IMR-90 (cell line): ENCODE measurements around the gene HCFC1. TPM values are rescaled to one million over a fixed set of nuclear protein-coding genes. Genes with fewer than 3 reads are reported as not detected.

Source experiments
- ATAC-seq: fragments of 200-7000 bp; cut with Tn5 transposase; 2 replicates; pipeline ENCODE4 v1.9.1; 2020; ENCODE audit warnings: low read depth, mild to moderate bottlenecking, moderate library complexity
- BruUV-seq: library from RNA; stranded (reverse); fragments of 400-500 nt; replicated peaks from 2 replicates; lab custom pipeline; 2021; lab: Mats Ljungman, UMichigan
- CTCF ChIA-PET: fragments of 300-600 bp; formaldehyde crosslinking; extraction: SDS; loops from one replicate; lab custom pipeline; 2021; ENCODE audit warnings: antibody characterized with exemption; lab: Yijun Ruan, JAX
- POLR2A ChIA-PET: fragments of 300-600 bp; sonication (Branson Sonifier 250); formaldehyde crosslinking; loops from one replicate; lab custom pipeline; 2022; ENCODE audit warnings: antibody characterized with exemption; ENCODE audit not compliant: unreplicated experiment; lab: Charles Lee
- DNase-seq: peaks from one replicate; pipeline ENCODE4 v3.0.0; 2013
- H2AFZ ChIP-seq: replicated peaks from 2 replicates; pipeline ENCODE3; 2013; ENCODE audit warnings: low read length, mild to moderate bottlenecking; ENCODE audit not compliant: poor library complexity
- H2AK5ac ChIP-seq: 2 replicates; pipeline ENCODE4 v1.6.1; 2013; ENCODE audit warnings: low read depth, low read length, inconsistent platforms
- H2AK9ac ChIP-seq: replicated peaks from 2 replicates; pipeline ENCODE3; 2013; ENCODE audit warnings: mild to moderate bottlenecking, low read depth, low read length, moderate library complexity; ENCODE audit not compliant: poor library complexity
- H2BK120ac ChIP-seq: 2 replicates; pipeline ENCODE4 v1.6.1; 2013; ENCODE audit warnings: low read depth, low read length, inconsistent platforms
- H2BK15ac ChIP-seq: 3 replicates; pipeline ENCODE4 v1.6.1; 2013; ENCODE audit warnings: low read depth, low read length, inconsistent platforms
- H2BK20ac ChIP-seq: 2 replicates; pipeline ENCODE4 v1.6.1; 2013; ENCODE audit warnings: low read depth, mild to moderate bottlenecking, inconsistent platforms, low read length, moderate library complexity
- H2BK5ac ChIP-seq: 2 replicates; pipeline ENCODE4 v1.6.1; 2013; ENCODE audit warnings: mild to moderate bottlenecking, low read depth, low read length, inconsistent platforms; ENCODE audit not compliant: poor library complexity, severe bottlenecking
- H3K14ac ChIP-seq: replicated peaks from 2 replicates; pipeline ENCODE4 v1.6.1; 2013; ENCODE audit warnings: low read depth, low read length, inconsistent platforms
- H3K18ac ChIP-seq: 2 replicates; pipeline ENCODE4 v1.6.1; 2013; ENCODE audit warnings: low read depth, low read length, control low read depth
- H3K23ac ChIP-seq: 2 replicates; pipeline ENCODE4 v1.6.1; 2013; ENCODE audit warnings: low read depth, low read length, inconsistent platforms
- H3K27ac ChIP-seq: 2 replicates; pipeline ENCODE4 v1.5.1; 2013; ENCODE audit warnings: mild to moderate bottlenecking, control low read depth, low read length; ENCODE audit not compliant: insufficient read depth
- H3K27me3 ChIP-seq: 2 replicates; pipeline ENCODE4 v1.6.1; 2013; ENCODE audit warnings: low read length; ENCODE audit not compliant: control insufficient read depth, insufficient read depth
- H3K36me3 ChIP-seq: 2 replicates; pipeline ENCODE4 v1.6.1; 2013; ENCODE audit warnings: low read length, mixed read lengths; ENCODE audit not compliant: control insufficient read depth, insufficient read depth
- H3K4ac ChIP-seq: 2 replicates; pipeline ENCODE4 v1.6.1; 2013; ENCODE audit warnings: low read depth, low read length, inconsistent platforms
- H3K4me1 ChIP-seq: 2 replicates; pipeline ENCODE4 v1.6.1; 2013; ENCODE audit warnings: low read length, mixed read lengths; ENCODE audit not compliant: control insufficient read depth, insufficient read depth
- H3K4me2 ChIP-seq: 2 replicates; pipeline ENCODE4 v1.6.1; 2013; ENCODE audit warnings: low read depth, mild to moderate bottlenecking, control low read depth, low read length, moderate library complexity
- H3K4me3 ChIP-seq: 2 replicates; pipeline ENCODE4 v1.5.1; 2013; ENCODE audit warnings: low read depth, mild to moderate bottlenecking, control low read depth, low read length, moderate library complexity; ENCODE audit not compliant: insufficient read depth
- H3K56ac ChIP-seq: 2 replicates; pipeline ENCODE4 v1.6.1; 2013; ENCODE audit warnings: low read length, inconsistent platforms; ENCODE audit not compliant: insufficient read depth; ENCODE audit errors: extremely low read depth
- H3K79me1 ChIP-seq, 2 experiments: 2 replicates each; pipeline ENCODE4 v1.6.1; 2013; ENCODE audit warnings: low read length in 2 of 2, inconsistent platforms in 1 of 2, low read depth in 1 of 2
- H3K9ac ChIP-seq: 2 replicates; pipeline ENCODE4 v1.6.1; 2013; ENCODE audit warnings: low read depth, low read length, control low read depth
- H3K9me1 ChIP-seq: 2 replicates; pipeline ENCODE4 v1.6.1; 2013; ENCODE audit warnings: low read length, inconsistent platforms; ENCODE audit not compliant: insufficient read depth
- H3K9me3 ChIP-seq: 2 replicates; pipeline ENCODE4 v1.6.1; 2013; ENCODE audit warnings: low read length; ENCODE audit not compliant: control insufficient read depth, insufficient read depth
- H4K20me1 ChIP-seq: 2 replicates; pipeline ENCODE4 v1.6.1; 2013; ENCODE audit warnings: low read length, inconsistent platforms; ENCODE audit not compliant: insufficient read depth
- H4K5ac ChIP-seq: 2 replicates; pipeline ENCODE4 v1.6.1; 2013; ENCODE audit warnings: mild to moderate bottlenecking, low read depth, low read length, control low read depth
- H4K8ac ChIP-seq, 2 experiments: 2 replicates each; pipeline ENCODE4 v1.6.1; 2013; ENCODE audit warnings: low read depth in 2 of 2, low read length in 2 of 2, control low read depth in 1 of 2, inconsistent platforms in 1 of 2
- H4K91ac ChIP-seq: 2 replicates; pipeline ENCODE4 v1.6.1; 2013; ENCODE audit warnings: low read depth, low read length, inconsistent platforms; ENCODE audit not compliant: insufficient read depth
- BHLHE40 ChIP-seq: fragments of 150-350 bp; IDR thresholded peaks from 2 replicates; pipeline ENCODE4 v1.6.1; 2016; ENCODE audit warnings: mild to moderate bottlenecking, low read depth, low read length
- CHD1 ChIP-seq: IDR thresholded peaks from 2 replicates; pipeline ENCODE4 v1.6.1; 2012; ENCODE audit warnings: low read depth, low read length, improper control_type of control experiment
- FOS ChIP-seq: fragments of 150-350 bp; IDR thresholded peaks from 2 replicates; pipeline ENCODE4 v1.6.1; 2016; ENCODE audit warnings: low read depth, low read length
- MAFK ChIP-seq: IDR thresholded peaks from 2 replicates; pipeline ENCODE4 v1.6.1; 2012; ENCODE audit warnings: low read depth, low read length, improper control_type of control experiment
- MAZ ChIP-seq: IDR thresholded peaks from 2 replicates; pipeline ENCODE4 v1.6.1; 2012; ENCODE audit warnings: low read depth, mild to moderate bottlenecking, low read length, improper control_type of control experiment, moderate library complexity, borderline replicate concordance
- MXI1 ChIP-seq: IDR thresholded peaks from 2 replicates; pipeline ENCODE4 v1.6.1; 2012; ENCODE audit warnings: low read depth, mild to moderate bottlenecking, low read length, moderate library complexity, borderline replicate concordance
- NFE2L2 ChIP-seq: fragments of 150-350 bp; IDR thresholded peaks from 2 replicates; pipeline ENCODE4 v1.6.1; 2016; ENCODE audit warnings: low read depth, mild to moderate bottlenecking, low read length
- POLR2A ChIP-seq: IDR thresholded peaks from 2 replicates; pipeline ENCODE4 v1.6.1; 2012; ENCODE audit warnings: mild to moderate bottlenecking, low read depth, low read length
- RAD21 ChIP-seq: IDR thresholded peaks from 2 replicates; pipeline ENCODE4 v1.6.1; 2012; ENCODE audit warnings: low read length, improper control_type of control experiment
- RCOR1 ChIP-seq: IDR thresholded peaks from 2 replicates; pipeline ENCODE4 v1.6.1; 2012; ENCODE audit warnings: mild to moderate bottlenecking, low read length, improper control_type of control experiment; ENCODE audit not compliant: insufficient replicate concordance
- RFX5 ChIP-seq: IDR thresholded peaks from 2 replicates; pipeline ENCODE4 v1.8.0; 2012; ENCODE audit warnings: low read depth, mild to moderate bottlenecking, low read length, moderate library complexity
- SMC3 ChIP-seq: fragments of 150-350 bp; IDR thresholded peaks from 2 replicates; pipeline ENCODE4 v1.6.1; 2016; ENCODE audit warnings: low read depth, mild to moderate bottlenecking, antibody characterized with exemption, low read length, moderate library complexity
- WGBS, 2 experiments: methylation state at CpG; one replicate each; pipeline versions ENCODE4 v1.1.5 to v1.1.7; 2013; ENCODE audit warnings: missing lambda C conversion rate in 2 of 2; ENCODE audit not compliant: insufficient read length in 1 of 2; ENCODE audit errors: extremely low coverage in 2 of 2; 5-methylcytosine and 5-hydroxymethylcytosine counted together
- dilution Hi-C: fragments of 300-500 bp; cut with HindIII; formaldehyde crosslinking; loops from one replicate; pipeline ENCODE4 v1.14.3; 2018; ENCODE audit warnings: low sequenced_read_pairs; ENCODE audit not compliant: unreplicated experiment
- in situ Hi-C: fragments of 300-500 bp; cut with MboI; formaldehyde crosslinking; loops from 3 replicates; pipeline ENCODE4 v1.14.3; 2019; ENCODE audit warnings: low sequenced_read_pairs, inconsistent platforms, mixed read lengths
- intact Hi-C: fragments of 100-400 bp; cut with micrococcal nuclease; formaldehyde crosslinking; loops from 2 replicates; pipeline ENCODE4 v1.10.0; 2022
- polyA plus RNA-seq, 3 experiments: library from polyadenylated mRNA; depleted of rRNA; stranded (reverse); fragments of >200 nt; gene quantifications; 2 replicates each; pipeline ENCODE4 v1.2.3, GENCODE V29; 2012; ENCODE audit warnings: low replicate concordance in 1 of 3
- total RNA-seq: library from RNA; depleted of rRNA; stranded (reverse); fragments of >200 nt; gene quantifications from 2 replicates; pipeline ENCODE4 v1.2.3, GENCODE V29; 2012
- TF ChIP-seq, protein P1 (sequence below): fragments of 150-350 bp; IDR thresholded peaks from 2 replicates; pipeline ENCODE4 v1.6.1; 2017; ENCODE audit warnings: mild to moderate bottlenecking, antibody characterized with exemption, low read length, low read depth
- TF ChIP-seq, protein P2 (sequence below): fragments of 150-350 bp; IDR thresholded peaks from 2 replicates; pipeline ENCODE4 v1.6.1; 2016; ENCODE audit warnings: low read depth, mild to moderate bottlenecking, low read length, moderate library complexity, borderline replicate concordance
- TF ChIP-seq, protein P3 (sequence below): conservative IDR thresholded peaks from 2 replicates; pipeline ENCODE4 v1.5.1; 2012; ENCODE audit warnings: mild to moderate bottlenecking, low read depth, low read length, improper control_type of control experiment

HCFC1 gene
- total and polyA plus RNA-seq, 2 of the 4 experiments (the other 2 are of a cell fraction), result 3.2 to 17.6 TPM

- Histone ChIP-seq H3K4me3 (no peak overlapping the region), H3K14ac (no peak overlapping the region), H3K4me1 (peaks cover 4% of the 10 kb centered on the region), H4K20me1 (no peaks in the 10 kb centered on the region), H2BK20ac (no peak overlapping the region), H4K91ac (no peak overlapping the region), H2BK15ac (no peak overlapping the region), H2BK120ac (no peak overlapping the region), H3K23ac (no peak overlapping the region), H2AK9ac (no peak overlapping the region), H3K18ac (no peak overlapping the region), H3K27ac (no peak overlapping the region), H3K79me1 (peaks cover 0 to 6% of the 10 kb centered on the region in 2 experiments; a peak in 2 of 4 replicates), H2BK5ac (no peak overlapping the region), H2AFZ (no peak overlapping the region), H3K27me3 (no peaks in the 10 kb centered on the region), H3K36me3 (peaks cover 81% of the 10 kb centered on the region), H4K5ac (no peak overlapping the region), H4K8ac (no peak overlapping the region), H3K9ac (no peak overlapping the region), H3K56ac (no peak overlapping the region), H3K4me2 (no peak overlapping the region), H2AK5ac (no peak overlapping the region), H3K4ac (no peak overlapping the region), H3K9me3 (no peaks in the 10 kb centered on the region), H3K9me1 (no peaks in the 10 kb centered on the region)
- intact Hi-C loops, result no loop called here
- CTCF ChIA-PET, result no interaction called here
- in situ Hi-C loops, result no loop called here
- ATAC-seq, result no peak
- TF ChIP-seq RFX5, result no peak
- TF ChIP-seq, protein P1, sequence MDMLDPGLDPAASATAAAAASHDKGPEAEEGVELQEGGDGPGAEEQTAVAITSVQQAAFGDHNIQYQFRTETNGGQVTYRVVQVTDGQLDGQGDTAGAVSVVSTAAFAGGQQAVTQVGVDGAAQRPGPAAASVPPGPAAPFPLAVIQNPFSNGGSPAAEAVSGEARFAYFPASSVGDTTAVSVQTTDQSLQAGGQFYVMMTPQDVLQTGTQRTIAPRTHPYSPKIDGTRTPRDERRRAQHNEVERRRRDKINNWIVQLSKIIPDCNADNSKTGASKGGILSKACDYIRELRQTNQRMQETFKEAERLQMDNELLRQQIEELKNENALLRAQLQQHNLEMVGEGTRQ, result no peak
- TF ChIP-seq, protein P2, sequence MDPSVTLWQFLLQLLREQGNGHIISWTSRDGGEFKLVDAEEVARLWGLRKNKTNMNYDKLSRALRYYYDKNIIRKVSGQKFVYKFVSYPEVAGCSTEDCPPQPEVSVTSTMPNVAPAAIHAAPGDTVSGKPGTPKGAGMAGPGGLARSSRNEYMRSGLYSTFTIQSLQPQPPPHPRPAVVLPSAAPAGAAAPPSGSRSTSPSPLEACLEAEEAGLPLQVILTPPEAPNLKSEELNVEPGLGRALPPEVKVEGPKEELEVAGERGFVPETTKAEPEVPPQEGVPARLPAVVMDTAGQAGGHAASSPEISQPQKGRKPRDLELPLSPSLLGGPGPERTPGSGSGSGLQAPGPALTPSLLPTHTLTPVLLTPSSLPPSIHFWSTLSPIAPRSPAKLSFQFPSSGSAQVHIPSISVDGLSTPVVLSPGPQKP, result no peak
- no peak for TF ChIP-seq CHD1
- no peak for TF ChIP-seq POLR2A
- TF ChIP-seq NFE2L2, result no peak
- TF ChIP-seq MAFK, result no peak
- no peak for TF ChIP-seq RAD21
- TF ChIP-seq, protein P3, sequence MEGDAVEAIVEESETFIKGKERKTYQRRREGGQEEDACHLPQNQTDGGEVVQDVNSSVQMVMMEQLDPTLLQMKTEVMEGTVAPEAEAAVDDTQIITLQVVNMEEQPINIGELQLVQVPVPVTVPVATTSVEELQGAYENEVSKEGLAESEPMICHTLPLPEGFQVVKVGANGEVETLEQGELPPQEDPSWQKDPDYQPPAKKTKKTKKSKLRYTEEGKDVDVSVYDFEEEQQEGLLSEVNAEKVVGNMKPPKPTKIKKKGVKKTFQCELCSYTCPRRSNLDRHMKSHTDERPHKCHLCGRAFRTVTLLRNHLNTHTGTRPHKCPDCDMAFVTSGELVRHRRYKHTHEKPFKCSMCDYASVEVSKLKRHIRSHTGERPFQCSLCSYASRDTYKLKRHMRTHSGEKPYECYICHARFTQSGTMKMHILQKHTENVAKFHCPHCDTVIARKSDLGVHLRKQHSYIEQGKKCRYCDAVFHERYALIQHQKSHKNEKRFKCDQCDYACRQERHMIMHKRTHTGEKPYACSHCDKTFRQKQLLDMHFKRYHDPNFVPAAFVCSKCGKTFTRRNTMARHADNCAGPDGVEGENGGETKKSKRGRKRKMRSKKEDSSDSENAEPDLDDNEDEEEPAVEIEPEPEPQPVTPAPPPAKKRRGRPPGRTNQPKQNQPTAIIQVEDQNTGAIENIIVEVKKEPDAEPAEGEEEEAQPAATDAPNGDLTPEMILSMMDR, result no peak
- TF ChIP-seq RCOR1, result no peak
- TF ChIP-seq MXI1, result no peak
- TF ChIP-seq BHLHE40, result no peak
- TF ChIP-seq FOS, result no peak
- TF ChIP-seq MAZ, result no peak
- no peak for TF ChIP-seq SMC3
- BruUV-seq, result TSS peak; percentile 50
- no peak for DNase-seq
- WGBS, 2 experiments, result 92% methylated on average over 15 of the region's 44 CpGs; no CpG with 5 or more reads in 1 of the 2 experiments
- POLR2A ChIA-PET, result no interaction called here
- dilution Hi-C loops, result no loop called here
Measured at GRCh38 chrX:153954558-153955227, 16.9 kb downstream of the HCFC1 start.
